Stimulated activated naive CD8-positive, alpha-beta T cell treated with anti-CD3 and anti-CD28 coated beads, Interleukin-15, Interleukin-2, amounts not matched to agents 100 U/mL and 50 U/mL, for 24 hours (primary cell): Measurements from ENCODE around the gene COL4A1.

Experiments
- ATAC-seq: fragments of 150-1000 bp; cut with Tn5 transposase; one replicate; pipeline ENCODE4 v1.10.0; 2021
- DNase-seq: peaks from one replicate; pipeline ENCODE4 v3.0.0; 2021

COL4A1 gene

DNA sequence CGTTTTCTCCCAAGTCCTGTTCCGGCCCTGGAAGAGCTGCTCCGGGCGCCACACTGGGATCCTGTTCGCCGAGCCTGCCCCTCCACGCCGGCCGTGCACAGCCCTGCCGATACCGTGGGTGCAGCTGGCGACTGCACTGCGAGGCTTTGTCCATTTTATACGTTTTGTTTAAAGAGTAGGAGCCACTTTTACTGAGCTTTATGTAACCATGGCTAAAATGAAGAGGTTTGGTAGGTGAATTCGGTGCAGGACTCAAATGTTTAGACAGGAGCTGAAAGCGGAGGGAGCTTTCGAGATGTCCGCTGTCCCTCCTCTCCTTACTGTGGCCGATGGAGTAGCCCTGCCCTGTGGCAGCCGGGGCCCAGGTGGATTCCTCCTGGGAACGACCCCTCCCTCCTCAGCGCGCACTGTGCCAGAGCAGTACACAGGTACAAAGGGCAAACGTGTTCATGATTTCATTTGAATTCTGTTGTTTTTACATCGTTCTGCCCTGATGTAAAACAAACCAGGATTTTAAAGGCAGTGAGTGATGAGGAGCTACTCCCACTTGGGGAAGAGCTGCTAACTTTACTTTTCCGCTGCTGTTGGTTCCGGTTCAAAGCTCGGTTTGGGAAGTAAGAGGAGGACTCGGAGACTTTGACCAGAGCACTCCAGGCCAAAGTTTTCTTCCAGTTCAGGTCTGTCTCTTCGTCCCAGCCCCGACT, 1.9 kb upstream of the COL4A1 start:
- DNase-seq (no peak), ATAC-seq (no peak)

DNA sequence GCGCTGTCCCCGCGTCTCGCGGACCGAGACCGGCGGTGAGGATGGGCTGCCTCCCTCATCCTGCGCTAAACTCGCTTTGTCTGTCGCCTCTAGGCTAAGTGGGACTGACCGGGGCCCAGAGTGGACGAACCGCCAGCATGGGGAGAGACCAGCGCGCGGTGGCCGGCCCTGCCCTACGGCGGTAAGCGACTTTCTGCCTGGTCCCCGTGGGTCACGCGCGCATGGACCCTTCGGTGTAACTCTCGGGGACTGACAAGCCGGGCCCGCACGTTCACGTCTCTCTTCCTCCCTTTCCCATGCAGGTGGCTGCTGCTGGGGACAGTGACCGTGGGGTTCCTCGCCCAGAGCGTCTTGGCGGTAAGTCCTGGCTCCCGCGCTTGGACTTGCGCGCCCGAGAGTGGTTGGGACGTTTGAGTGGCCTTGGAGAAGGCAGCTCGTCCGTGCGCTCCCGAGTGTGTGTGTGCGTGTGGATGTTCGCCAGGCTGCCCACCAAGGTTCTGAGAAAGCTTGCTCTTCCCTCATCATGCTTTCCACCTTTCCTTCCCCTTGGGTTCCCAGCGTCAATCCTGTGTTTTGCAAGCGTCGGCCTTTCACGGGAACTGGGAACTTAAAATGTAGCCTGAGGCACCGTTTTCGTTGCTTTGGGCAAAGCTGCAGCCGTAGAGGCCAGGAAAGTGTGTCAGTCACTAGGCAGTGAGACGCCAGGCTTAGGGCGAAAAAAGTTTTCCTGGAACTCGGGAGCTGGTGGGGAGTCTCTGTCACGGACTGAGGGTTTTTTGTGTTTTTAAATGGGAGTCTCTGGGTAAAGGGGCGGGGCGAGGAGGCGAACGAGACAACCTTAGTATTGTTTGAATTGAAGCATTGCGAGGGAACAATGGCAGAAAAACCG, 1.1 kb upstream of the COL4A1 start:
- DNase-seq (no peak), ATAC-seq (no peak)

- DNase-seq, result no peak
These were observed 507 bp downstream of the COL4A1 start for GRCh38 chr13:110306340-110306959.

DNA sequence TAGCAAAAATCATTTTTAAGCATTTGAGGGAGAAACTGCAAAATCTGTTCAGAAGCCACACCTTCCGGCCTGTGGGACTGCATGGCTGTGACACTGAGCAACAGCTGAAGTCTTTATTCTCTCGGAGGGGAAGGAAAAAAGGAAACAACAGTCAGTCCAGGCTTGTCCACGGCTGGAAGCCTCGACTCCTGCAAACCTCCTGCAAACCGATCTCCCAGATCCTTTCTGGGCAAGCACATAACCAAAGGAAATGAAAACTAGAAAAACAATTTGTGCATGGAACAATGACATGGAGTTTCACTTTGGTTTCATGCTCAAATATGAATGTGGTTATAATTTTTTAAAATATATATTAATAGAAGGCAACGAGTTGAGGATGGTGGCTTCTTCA, 1.0 kb downstream of the COL4A1 start:
- DNase-seq (no peak), ATAC-seq (no peak)

More at GRCh38 chr13:110306340-110306959, 507 bp downstream of the COL4A1 start:
- ATAC-seq, result no peak

DNA sequence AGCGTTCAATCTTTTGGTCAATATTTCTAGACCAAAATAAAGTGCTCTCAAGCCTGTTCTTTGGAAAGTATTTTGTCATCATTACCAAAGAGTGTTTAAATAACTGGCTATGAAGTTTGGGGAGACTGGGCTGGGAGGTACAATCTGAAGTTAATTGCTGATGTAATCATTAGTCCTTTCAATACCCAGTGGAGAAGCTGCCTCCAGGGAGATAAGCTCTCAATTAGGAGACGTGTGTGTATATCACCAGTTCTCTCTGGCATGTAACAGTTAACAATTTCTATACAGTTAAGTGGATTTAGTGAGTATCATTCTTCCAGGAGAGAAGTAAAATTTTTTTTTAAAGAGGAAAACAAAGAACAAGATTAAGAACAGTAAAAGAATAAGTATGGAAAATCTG, 1.4 kb downstream of the COL4A1 start:
- ATAC-seq (no peak), DNase-seq (no peak)

GRCh38 chr13:110305001-110305400, 2.0 kb downstream of the COL4A1 start:
- DNase-seq (no peak), ATAC-seq (no peak)

DNA sequence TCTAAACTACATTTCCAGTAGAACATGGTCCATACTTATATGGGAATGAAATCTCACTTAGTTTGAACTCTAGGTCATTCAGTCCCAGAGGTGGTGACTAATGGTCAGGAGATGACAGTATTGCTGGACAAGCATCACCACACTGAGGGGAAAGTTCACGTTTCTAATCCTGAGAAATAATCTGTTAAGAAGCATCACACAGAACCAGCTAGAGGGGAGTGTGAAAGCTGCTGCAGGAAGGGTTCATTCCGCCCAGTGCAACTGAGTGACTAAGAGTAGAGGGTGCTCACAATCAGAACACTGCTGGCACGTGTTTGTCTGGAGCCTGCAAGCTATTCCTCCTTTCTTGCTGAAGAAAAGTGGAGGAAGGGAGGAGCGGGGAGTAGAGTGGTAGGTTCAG, 2.7 kb downstream of the COL4A1 start:
- ATAC-seq, result no peak

DNA sequence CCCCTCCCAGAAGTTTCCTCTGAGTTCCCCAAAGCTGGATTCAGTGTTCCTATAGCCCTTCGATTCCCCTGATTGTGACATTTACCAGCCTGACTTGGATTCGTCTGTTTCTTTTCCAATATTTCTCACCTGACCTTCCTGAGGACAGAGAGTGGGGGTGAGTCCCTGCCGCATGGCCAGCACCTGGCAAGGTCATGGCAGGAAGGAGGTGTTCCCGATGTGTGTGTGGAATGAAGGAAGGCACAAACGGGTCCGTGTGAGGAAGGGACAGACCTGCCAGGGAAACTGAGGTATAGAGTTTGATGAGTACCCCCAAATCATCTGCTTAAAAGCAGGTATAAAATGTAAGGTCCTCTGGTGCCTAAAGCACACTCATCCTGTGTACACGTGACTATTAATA, 3.3 kb downstream of the COL4A1 start:
- no peak for DNase-seq
- ATAC-seq, result no peak

More for the DNA sequence above, 2.7 kb downstream of the COL4A1 start:
- no peak for DNase-seq

- no peak for ATAC-seq
- no peak for DNase-seq
These were observed 4.0 kb downstream of the COL4A1 start for GRCh38 chr13:110302997-110303396.

DNA sequence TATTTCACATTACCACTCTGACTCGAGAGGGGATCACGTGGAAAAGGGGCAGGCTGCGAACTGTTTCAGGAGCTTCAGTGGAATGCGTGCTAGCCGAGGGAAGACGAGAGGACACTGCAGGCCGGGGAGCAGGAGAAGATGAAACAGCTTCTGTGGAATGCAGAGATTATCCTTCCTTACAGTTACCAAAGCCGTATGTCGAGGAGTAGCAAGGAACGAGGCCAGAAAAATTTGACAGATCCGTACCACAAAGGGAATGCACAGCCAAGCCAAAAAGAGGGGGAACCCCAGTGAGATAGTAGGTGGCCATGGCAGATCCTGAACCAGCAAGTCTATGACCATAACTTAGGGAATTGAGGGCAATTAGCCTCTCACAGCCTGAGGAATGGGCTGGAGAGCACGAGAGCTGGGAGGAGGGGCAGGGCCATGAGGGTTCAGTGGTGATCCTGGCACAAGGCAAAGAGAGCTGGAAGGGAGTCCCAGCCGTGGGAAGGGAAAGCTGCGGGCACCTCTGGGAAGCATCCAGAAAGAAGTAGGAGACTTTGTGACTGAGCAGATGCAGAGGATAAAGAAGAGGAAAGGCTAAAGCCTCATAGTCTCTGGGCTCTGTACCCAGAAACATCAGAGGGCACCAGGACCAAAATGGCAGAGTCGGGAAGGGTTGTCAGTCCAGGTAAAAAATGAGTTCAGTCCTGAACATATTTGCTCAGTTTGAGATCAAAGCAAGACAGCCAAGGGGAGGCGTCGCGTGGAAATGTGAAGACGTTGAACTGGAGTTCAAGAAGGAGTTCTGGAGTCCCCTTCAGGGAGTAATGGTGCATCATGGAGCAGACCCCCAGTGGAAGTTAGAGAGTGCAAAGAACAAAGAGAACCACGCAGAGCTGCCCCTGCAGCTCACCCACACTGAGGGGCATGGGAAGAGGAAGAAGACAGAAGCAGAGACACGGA, 5.1 kb downstream of the COL4A1 start:
- ATAC-seq (no peak), DNase-seq (no peak)

DNA sequence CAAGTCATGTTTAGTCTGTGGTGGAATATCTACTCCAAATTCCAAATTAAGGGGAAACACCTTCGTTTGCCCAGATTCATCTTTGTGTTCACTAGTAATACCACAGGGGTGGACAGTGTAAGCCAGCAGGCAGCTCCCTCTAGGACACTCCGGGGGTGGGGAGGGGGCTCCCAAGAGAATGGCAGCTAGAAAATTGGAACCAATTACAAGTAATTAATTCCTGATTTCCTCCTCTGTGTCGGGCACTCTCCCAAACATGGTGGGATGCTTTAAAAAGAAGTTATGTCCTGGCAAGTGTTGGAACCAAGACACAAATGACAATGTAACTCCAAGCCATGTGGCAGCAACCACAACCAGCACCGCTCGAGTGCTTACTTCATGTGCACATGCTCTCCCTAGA, 5.9 kb downstream of the COL4A1 start:
- no peak for DNase-seq
- no peak for ATAC-seq

GRCh38 chr13:110300090-110300815, 6.7 kb downstream of the COL4A1 start:
- DNase-seq, result no peak

DNA sequence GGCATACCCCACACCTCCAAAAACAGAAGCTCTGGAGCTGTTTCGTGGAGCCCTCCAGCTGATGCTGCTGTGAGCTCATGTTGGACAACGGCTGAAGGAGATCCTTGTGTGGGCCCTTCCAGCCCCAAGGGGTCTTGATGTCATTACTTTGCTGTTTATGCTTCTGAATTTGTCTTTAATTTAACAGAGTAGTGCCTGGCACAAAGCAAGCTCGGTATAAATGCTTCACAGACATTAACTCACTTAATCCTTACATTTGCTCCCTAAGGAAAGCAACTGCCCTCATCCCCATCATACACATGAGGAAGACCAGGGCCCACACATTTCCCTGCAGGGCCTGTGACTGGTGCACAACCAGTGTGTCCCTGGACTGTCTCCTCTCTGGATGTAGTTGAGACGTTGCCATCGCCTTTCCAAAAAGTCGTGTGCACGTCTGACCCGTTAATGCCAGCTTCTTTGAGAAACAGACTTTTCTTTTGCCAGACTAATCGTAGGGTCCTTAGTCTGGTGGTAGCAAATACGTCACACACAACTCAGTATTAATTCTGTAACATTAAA, 7.6 kb downstream of the COL4A1 start:
- DNase-seq, result no peak
- ATAC-seq, result no peak

More at GRCh38 chr13:110300090-110300815, 6.7 kb downstream of the COL4A1 start:
- ATAC-seq, result no peak

GRCh38 chr13:110298505-110299282, 8.3 kb downstream of the COL4A1 start:
- DNase-seq, result peak; percentile 46
- ATAC-seq, result peak; percentile 86

GRCh38 chr13:110297766-110298504, 9.0 kb downstream of the COL4A1 start:
- no peak for DNase-seq
- ATAC-seq, result no peak

DNA sequence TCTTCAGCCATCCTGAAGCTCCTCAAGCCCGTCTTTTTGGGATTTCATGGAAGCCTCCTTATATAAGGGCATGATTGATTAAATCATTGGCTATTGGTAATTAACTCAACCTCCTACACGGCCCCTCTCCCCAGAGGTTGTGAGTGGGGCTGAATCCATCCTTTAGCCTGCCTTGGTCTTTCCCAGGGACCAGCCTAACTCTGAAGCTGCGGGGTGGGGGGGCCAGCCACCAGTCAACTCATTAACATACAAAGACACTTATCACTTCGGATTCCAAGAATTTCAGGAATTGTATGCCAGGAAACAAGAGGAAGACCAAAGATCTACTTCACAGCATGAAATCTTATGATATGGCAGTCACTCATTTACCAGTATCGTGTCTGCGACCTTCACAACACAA, 9.9 kb downstream of the COL4A1 start:
- DNase-seq, result no peak
- no peak for ATAC-seq

- DNase-seq, result no peak
- ATAC-seq, result no peak
These were observed 12.3 kb downstream of the COL4A1 start for GRCh38 chr13:110294622-110295021.

- no peak for ATAC-seq
- DNase-seq, result no peak
These were observed 12.8 kb downstream of the COL4A1 start for GRCh38 chr13:110294146-110294545.

- ATAC-seq, result no peak
- no peak for DNase-seq
These were observed 13.3 kb downstream of the COL4A1 start for GRCh38 chr13:110293649-110294048.
